AG04450 (cell line): ENCODE data around the gene DOCK4. TPM values are rescaled to one million over a fixed set of nuclear protein-coding genes. Genes with fewer than 3 reads are reported as not detected.

Experiments used
- CTCF ChIA-PET: fragments of 300-600, 350-600 bp; formaldehyde crosslinking; extraction: SDS; loops from one replicate; lab custom pipeline; 2022; ENCODE audit warnings: antibody characterized with exemption, inconsistent platforms; lab: Charles Lee
- POLR2A ChIA-PET: fragments of 350-600 bp; formaldehyde crosslinking; extraction: SDS; loops from one replicate; lab custom pipeline; 2021; ENCODE audit warnings: antibody characterized with exemption, inconsistent platforms; lab: Yijun Ruan, JAX
- DNase-seq: peaks from one replicate; pipeline ENCODE4 v3.0.0-alpha.2; 2011; ENCODE audit warnings: low read depth, low spot score
- H3K27ac ChIP-seq: one replicate; pipeline ENCODE4 v1.5.1; 2012; ENCODE audit warnings: low read depth, low read length, control low read depth
- H3K27me3 ChIP-seq: one replicate; pipeline ENCODE4 v1.6.0; 2012; ENCODE audit warnings: low read length; ENCODE audit not compliant: control insufficient read depth, insufficient read depth
- H3K4me3 ChIP-seq: 2 replicates; pipeline ENCODE4 v1.5.1; 2011; ENCODE audit warnings: mild to moderate bottlenecking, low read depth, low read length, control low read depth
- H3K9me3 ChIP-seq: 2 replicates; pipeline ENCODE4 v1.5.1; 2012; ENCODE audit warnings: low read length; ENCODE audit not compliant: control insufficient read depth, insufficient read depth
- CTCF ChIP-seq: IDR thresholded peaks from 2 replicates; pipeline ENCODE4 v1.5.1; 2011; ENCODE audit warnings: low read depth, low read length, control low read depth, inconsistent platforms
- polyA plus RNA-seq: library from polyadenylated mRNA; depleted of rRNA; stranded (reverse); fragments of >200 nt; gene quantifications from 2 replicates; pipeline ENCODE4 v1.2.3, GENCODE V29; 2011

Gene DOCK4
- polyA plus RNA-seq, 1 experiment, result 12.6 TPM

- H3K4me3 ChIP-seq, result no peak overlapping the region
- no peak overlapping the region for H3K27ac ChIP-seq
- no peaks in the 10 kb centered on the region for H3K27me3 ChIP-seq
- ChIA-PET POLR2A (no interaction called here), CTCF (interaction anchor here (2.5 kb wide), 1 partner anchor 54 kb away, joined by 9 read pairs; no protein-coding TSS in a partner anchor)
- TF ChIP-seq CTCF, result no peak
- peaks cover 9% of the 10 kb centered on the region; the same call in 1 of the 2 replicates for H3K9me3 ChIP-seq
- no peak for DNase-seq
Observed at GRCh38 chr7:111801277-111801676, 404.9 kb downstream of the DOCK4 start.

GRCh38 chr7:111796671-111797070, 409.5 kb downstream of the DOCK4 start:
- no peak for TF ChIP-seq CTCF
- Histone ChIP-seq H3K9me3 (peaks cover 16% of the 10 kb centered on the region; the same call in 1 of the 2 replicates), H3K27ac (no peak overlapping the region), H3K27me3 (no peaks in the 10 kb centered on the region), H3K4me3 (no peak overlapping the region)
- POLR2A ChIA-PET, result no interaction called here
- CTCF ChIA-PET, result interaction anchor here (1.6 kb wide), 1 partner anchor 33 kb away, joined by 3 read pairs; no protein-coding TSS in a partner anchor
- DNase-seq, result no peak

GRCh38 chr7:111789870-111790269, 416.3 kb downstream of the DOCK4 start:
- POLR2A ChIA-PET, result no interaction called here
- H3K4me3 ChIP-seq, result no peak overlapping the region
- no peak for DNase-seq

GRCh38 chr7:111789048-111789320, 417.2 kb downstream of the DOCK4 start:
- Histone ChIP-seq H3K27ac (no peak overlapping the region), H3K4me3 (no peak overlapping the region), H3K9me3 (no peaks in the 10 kb centered on the region), H3K27me3 (no peaks in the 10 kb centered on the region)
- ChIA-PET CTCF (interaction anchor here (0.8 to 2.0 kb wide), 4 partner anchors 17 to 66 kb away, joined by 3 to 9 read pairs (median 6); no protein-coding TSS in a partner anchor), POLR2A (no interaction called here)
- TF ChIP-seq CTCF, result no peak
- DNase-seq, result no peak

More at GRCh38 chr7:111789870-111790269, 416.3 kb downstream of the DOCK4 start:
- TF ChIP-seq CTCF, result no peak
- Histone ChIP-seq H3K9me3 (peaks cover under 1% of the 10 kb centered on the region; the same call in 1 of the 2 replicates), H3K27me3 (no peaks in the 10 kb centered on the region), H3K27ac (no peak overlapping the region)
- CTCF ChIA-PET, result interaction anchor here (1.0 to 2.0 kb wide), 4 partner anchors 10 to 65 kb away, joined by 3 to 9 read pairs (median 6); no protein-coding TSS in a partner anchor

- Histone ChIP-seq H3K9me3 (no peaks in the 10 kb centered on the region), H3K27ac (no peak overlapping the region), H3K27me3 (no peaks in the 10 kb centered on the region), H3K4me3 (no peak overlapping the region)
- ChIA-PET POLR2A (no interaction called here), CTCF (interaction anchor here (0.8 to 2.0 kb wide), 4 partner anchors 17 to 67 kb away, joined by 3 to 9 read pairs (median 6); no protein-coding TSS in a partner anchor)
- TF ChIP-seq CTCF, result no peak
- DNase-seq, result no peak
Observed at GRCh38 chr7:111788286-111789047, 417.7 kb downstream of the DOCK4 start.
